A673 (cell line): ENCODE results near the gene OSBPL1A.

Source experiments
- EZH2 ChIP-seq: fragments of 200-600 bp; sonication (generic); IDR thresholded peaks from 2 replicates; pipeline ENCODE4 v1.6.1; 2017; ENCODE audit warnings: borderline replicate concordance, low read depth, mild to moderate bottlenecking, mixed read lengths, antibody characterized with exemption, low read length; ENCODE audit not compliant: poor library complexity, severe bottlenecking
- TF ChIP-seq, protein P1 (sequence below): fragments of 300-800, 200-600 bp; sonication (generic); conservative IDR thresholded peaks from 2 replicates; pipeline ENCODE4 v1.5.1; 2017; ENCODE audit warnings: low read depth, mild to moderate bottlenecking, antibody characterized with exemption, low read length, moderate library complexity, mixed read lengths

GRCh38 chr18:24273596-24273995, 124.0 kb downstream of the OSBPL1A start:
- TF ChIP-seq EZH2, result no peak
- TF ChIP-seq, protein P1, sequence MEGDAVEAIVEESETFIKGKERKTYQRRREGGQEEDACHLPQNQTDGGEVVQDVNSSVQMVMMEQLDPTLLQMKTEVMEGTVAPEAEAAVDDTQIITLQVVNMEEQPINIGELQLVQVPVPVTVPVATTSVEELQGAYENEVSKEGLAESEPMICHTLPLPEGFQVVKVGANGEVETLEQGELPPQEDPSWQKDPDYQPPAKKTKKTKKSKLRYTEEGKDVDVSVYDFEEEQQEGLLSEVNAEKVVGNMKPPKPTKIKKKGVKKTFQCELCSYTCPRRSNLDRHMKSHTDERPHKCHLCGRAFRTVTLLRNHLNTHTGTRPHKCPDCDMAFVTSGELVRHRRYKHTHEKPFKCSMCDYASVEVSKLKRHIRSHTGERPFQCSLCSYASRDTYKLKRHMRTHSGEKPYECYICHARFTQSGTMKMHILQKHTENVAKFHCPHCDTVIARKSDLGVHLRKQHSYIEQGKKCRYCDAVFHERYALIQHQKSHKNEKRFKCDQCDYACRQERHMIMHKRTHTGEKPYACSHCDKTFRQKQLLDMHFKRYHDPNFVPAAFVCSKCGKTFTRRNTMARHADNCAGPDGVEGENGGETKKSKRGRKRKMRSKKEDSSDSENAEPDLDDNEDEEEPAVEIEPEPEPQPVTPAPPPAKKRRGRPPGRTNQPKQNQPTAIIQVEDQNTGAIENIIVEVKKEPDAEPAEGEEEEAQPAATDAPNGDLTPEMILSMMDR, result no peak
